Endometrium (tissue), 2 donors: ENCODE results near the gene FILIP1L.
"Not testable (repeated sequence)": the region's sequence is repeated elsewhere in the genome, so short reads cannot be mapped to it uniquely, and the experiment has no call there.

Source experiments
- FAIRE-seq: peaks from 2 replicates; lab custom pipeline; 2012; peaks lifted over from hg19 to GRCh38; lab: Jason Lieb, UNC
- donor health status: control.
- donor health status: control.

FILIP1L gene

DNA sequence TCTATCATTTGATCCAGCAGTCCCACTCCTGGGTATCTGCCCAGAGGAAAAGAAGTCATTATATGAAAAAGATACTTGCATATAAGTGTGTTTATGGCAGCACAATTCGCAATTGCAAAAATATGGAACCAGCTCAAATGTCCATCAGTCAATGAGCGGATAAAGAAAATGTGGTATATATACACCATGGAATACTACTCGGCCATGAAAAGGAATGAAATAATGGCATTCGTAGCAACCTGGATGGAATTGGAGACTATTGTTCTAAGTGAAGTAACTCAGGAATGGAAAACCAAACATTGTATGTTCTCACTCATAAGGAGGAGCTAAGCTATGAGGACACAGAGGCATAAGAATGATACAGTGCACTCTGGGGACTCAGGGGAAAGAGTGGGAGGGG is 272.4 kb downstream of the FILIP1L start:
- not testable (repeated sequence) for FAIRE-seq

DNA sequence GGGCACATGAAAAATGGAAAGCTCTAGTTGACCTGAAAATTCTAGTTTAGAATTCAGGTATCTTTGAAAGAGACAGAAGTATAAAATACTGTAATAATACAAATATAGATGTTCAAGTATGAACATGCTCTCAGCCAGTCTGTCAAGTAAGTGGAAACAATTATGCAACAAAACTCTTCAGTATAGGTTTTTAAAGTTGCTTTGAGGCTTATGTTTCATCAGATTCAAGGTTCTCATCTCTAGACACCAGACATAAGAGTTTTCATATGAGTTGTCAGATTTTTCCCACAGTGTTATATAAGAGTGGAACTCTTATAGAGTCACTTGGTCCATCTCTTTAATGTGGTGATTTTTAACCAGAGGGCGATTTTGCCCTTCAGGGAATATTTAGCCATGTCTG is 274.7 kb downstream of the FILIP1L start:
- no peak for FAIRE-seq

DNA sequence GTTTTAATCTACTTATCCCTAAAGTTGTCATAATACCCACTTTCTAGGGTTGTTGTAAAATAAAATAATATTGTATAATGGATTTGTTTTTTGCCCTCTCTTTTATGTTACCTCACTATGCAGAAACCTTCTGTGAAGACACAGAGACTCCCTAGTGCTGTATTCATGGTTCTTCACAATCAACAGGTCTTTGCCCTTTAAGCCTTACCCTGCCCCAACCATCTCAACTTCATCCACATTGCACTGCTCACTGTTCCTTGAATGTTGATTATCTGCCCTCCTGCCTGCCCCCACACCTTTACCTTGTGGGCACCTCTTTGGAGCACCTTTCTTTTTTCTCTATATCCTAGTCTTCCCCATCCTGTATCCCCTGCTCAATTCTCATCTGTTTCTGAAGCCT is 275.5 kb downstream of the FILIP1L start:
- no peak for FAIRE-seq

DNA sequence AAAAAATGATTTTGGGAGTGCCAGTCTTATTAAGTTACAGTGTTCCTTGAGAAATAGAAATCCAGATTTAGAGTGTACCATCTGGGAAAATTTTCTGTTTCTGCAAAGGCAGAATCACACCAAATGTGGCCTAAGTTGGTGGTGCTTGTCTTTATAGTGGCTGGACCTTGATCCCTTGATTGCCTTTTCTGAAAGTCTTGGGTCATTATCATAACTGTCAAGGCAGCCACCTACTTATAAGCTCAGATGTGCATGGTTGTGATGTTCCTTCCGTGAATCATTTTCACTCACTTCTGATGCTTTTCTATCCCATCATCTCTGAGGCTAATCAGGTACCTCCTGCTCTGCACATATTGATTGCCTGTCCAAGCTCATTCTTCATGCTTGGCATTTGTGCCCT is 276.6 kb downstream of the FILIP1L start:
- no peak for FAIRE-seq

DNA sequence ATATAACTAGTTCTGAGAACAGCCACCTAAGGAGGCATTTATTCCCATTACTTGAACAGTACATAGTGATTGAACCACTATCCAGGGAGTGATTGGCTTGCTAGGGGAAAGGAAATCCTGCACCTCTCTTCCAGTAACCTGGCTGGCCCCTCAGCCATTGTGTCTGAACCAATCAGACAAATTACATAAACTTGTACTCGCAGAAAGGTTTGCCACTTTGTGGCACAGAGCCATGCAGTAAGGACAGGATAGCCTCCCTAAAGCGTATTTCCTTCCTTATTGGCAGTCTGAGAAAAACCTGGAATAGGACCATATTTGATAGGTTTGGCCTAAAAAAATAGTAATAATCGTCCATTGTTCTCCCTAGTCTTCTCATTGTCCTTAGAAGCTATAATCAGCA is 277.6 kb downstream of the FILIP1L start:
- no peak for FAIRE-seq

DNA sequence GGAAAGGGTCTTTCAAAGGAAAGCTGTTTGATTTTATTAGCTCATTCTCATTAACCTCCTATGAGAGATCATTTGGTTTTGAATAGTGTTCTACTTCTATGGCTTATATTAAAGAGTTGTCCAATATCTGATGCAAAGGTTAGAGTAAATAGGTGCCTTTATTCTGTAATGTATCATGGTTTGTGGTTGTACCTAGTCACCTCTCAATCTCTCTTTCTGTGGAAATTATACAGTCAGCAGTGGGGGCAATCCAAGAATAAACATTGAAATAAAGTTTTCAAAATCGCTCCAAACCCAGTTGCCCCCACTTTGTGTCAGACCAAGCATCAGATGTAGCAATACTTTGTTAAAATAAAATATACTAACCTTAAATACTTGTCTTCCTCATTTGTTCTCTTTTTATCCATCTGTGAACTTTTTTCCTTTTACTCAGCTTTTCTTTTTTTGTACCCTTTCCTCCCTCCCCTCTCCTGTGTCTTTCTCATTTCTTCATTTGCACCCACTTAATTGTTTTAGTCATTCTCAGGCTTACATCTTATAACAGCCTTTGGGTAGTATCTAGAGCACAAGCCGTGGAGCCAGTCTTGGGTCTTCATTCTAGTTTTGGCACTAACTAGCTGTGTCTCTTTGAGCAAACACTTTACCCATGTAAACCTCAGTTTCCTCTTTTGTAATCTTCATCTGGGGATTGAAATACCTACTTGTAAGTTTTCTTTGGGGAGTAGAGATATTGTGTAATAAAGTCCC is 279.9 kb downstream of the FILIP1L start:
- FAIRE-seq, result no peak

DNA sequence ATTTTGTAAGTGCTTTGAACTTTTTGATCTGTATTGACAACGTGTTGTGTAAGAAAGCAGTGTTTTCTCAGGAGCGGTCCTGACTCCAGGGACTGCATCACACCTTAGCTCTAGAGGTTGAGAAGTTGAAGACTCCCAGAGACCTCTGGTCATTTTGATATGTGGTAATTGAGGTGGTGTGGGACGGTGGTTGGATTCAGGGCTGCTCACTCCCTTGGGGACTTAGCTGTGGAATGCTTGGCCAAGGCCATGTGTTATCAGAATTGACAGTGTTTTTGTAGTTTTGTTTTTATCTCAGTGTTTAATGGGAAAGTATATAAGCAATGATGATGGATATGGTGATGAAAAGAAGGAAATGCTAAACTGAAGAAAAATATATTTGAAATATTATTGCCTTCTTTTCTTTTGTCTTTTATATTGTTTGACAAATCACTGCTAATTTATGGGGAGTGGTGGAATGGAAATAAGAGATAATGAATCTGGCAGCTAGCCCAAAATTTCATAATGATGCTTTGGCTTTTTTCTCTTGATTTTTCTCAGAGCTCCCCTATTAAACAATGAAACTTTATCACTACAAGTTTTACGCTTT is 280.6 kb downstream of the FILIP1L start:
- peak; percentile 4 for FAIRE-seq

DNA sequence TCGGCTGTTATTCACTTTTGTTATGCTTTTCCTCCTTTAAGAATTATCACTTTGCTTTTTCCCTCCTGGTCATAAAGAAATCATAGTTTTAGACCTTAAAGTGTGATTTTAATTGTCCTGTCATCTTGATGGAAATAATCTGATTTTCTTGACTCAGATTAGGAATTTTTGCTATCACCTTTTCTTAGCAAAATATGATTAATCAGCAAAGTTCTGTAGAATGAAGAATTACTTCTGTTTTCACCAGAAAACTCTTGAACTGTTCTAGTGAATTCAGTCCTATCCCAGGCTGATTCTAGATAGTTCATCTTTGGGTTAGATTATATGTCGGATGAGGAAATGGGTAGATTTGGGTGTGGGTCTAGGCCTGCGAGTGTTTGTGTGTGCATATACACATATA is 284.5 kb downstream of the FILIP1L start:
- no peak for FAIRE-seq

DNA sequence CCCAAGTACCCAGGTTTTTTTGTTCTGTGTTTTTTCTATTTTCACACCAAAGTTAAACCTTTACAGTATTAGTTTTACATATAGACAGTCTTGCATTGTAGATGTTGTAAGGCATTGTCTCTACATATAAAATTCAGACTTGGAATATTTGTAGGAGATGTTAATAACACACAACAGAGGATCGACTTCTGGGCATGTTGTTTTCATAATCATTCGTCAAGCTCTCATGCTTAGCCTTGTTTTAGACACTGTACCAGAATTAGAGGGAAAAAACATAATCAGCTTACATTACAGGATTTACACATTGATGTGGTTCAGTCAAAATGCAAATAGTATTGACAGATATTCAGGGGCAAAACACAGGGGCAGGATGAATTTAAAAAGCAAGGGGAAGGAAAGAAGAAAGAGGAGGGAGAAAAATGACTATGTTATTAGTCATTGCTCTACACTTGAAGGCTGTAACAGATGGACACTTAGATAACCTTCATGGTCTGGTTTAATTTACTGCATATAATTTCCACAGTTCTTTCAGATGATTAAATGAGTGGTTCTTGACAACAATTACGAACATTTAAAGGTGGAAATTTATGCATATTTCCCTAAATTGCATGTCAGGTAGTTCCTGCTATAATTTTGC is 289.2 kb downstream of the FILIP1L start:
- no peak for FAIRE-seq

DNA sequence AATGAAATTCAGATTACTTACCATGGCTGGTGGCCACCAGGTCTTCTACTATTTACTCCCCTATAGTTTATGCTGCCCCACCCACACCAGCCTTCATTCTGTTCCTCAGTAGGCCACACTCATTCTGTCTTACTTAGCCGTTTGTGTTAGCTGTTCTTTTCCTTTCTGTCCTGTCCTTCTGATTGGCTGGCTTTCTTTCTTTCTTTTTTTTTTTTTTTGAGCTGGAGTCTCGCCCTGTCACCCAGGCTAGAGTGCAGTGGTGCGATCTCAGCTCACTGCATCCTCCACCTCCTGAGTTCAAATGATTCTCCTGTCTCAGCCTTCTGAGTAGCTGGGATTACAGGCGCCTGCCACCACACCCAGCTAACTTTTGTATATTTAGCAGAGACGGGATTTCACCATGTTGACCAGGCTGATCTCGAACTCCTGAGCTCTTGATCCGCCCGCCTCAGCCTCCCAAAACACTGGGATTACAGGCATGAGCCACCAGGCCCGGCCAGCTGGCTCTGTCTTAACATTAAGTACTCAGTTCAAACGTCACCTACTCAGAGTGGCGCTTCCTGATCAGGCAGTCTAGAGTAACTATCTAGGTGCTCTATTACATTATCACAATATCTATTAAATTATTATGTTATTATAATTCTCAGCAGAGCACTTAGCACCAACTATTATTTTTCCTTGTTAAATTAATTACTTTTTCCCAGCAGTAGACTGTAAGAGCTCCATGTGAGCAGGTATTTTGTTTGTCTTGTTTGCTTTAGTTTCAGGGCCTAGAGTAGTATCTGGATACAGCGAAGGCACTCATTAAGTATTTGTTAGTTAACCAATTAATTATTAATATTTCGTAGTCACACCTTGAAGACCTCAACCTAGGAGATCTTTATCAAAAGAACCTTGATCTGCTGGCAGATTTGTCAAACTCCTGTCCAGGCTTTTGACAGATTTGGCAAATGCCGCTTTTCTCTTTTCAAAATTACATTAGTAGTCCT is 290.3 kb downstream of the FILIP1L start:
- no peak for FAIRE-seq

DNA sequence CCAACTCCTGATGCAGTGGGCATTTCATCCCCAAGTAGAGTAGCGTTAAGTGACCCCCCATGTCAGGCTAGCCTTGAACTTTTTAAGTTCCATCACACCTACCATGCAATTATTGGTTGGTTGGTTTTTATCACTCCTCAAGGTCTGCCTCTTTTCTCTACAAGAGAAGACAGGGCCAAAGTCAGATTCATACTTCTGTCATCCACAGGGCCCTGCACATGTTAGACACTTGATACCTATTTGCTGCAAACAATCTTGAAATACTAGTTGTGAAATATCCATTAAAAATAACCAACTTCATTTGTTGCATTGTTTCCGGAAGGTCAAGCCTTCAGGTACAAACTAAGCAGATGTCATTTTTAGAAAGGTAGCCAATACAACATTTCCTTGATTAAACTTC is 295.5 kb downstream of the FILIP1L start:
- no peak for FAIRE-seq

DNA sequence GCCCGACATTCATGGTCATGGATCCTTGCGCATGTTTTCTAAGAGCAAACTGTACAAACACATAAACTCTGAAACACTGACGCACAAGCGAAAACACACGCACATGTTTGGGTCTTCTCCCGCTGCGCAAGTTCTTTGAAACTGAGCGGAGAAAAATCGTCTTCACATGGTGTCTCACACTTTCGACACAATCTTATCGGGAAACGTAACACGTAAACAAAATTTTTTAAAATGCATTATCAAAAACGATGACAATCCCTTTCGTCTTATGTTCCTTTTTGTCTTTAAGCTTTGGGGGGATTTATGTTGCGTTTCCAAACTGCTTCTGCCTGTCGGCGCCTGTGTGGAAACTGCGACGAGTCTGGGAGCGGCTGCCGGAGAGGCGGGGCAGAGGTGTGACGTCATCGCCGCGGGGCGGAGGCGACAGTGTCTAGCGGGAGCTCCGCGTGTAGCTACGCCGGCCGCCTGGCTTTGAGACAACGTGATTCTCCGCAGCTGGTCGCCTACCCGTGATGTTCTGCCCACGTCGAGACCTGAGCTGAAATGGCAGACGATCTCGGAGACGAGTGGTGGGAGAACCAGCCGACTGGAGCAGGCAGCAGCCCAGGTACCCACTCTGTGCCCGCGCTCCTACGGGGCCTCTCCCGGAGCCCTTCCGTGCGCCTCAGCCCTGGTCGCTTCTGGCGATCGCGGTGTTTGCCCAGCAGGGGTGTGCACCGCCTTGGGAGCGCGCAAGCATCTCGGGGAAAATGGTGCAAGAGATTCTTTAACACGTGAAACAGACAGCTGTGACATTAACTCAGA is 296.7 kb downstream of the FILIP1L start, which contains the start of gene CMSS1:
Gene CMSS1 (plus strand): TSS at position 426 of the 804 bp plus-strand sequence.
- peak; percentile 78 for FAIRE-seq

DNA sequence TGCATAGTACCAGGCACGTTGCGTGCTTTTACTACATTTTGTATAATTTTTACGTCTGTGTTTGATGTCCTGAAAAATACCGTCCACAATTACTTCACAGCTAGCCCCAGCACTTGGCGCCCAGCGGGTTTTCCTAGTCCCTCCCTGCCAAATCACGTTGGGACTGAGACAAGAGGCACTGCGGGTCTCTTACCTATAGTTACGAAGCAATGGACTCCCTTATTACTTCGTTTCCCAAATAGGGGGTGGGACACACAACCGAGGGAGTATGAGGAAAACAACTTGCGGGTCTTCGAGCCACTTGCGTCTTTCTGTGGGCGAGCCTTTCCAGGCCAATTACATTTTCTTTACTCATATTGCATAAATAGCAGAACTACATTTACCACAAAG is 297.3 kb downstream of the FILIP1L start:
- FAIRE-seq, result no peak

DNA sequence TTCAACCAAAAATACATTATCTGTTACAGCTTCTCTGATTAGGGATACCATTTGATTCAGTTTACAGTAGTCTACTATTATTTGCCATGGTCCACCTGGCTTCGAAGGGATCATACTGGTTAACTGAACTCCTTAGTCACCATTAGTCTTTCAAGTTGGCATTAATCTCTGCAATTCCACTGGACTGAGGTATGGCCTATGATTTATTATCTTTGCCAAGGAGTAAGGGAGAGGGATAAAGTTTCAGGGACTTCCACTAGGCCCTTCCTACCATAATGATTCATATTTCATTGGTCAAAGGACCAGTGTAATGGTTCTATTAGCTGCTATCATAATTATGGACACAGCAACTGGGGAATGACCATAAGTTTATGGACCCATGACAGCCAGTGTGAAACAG is 303.9 kb downstream of the FILIP1L start:
- FAIRE-seq, result no peak

DNA sequence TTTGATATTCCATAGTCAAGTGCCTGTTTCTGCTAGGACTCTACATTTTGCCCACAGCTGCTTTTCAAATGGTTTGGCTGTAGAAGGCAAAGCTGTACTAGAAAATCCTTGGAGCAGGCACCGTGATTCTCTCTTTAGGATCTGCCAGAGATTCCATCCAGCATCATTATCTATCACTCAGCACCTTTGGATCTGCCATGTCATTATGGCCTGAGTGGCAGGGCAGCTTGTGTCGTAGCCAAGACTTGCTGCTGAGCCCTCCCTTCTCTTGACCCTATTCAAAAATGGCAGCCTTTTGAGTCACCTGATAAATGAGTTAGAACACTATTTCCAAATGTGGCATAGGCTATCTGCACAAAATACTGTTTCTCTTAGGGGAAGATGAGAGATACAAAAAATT is 304.7 kb downstream of the FILIP1L start:
- FAIRE-seq, result no peak

DNA sequence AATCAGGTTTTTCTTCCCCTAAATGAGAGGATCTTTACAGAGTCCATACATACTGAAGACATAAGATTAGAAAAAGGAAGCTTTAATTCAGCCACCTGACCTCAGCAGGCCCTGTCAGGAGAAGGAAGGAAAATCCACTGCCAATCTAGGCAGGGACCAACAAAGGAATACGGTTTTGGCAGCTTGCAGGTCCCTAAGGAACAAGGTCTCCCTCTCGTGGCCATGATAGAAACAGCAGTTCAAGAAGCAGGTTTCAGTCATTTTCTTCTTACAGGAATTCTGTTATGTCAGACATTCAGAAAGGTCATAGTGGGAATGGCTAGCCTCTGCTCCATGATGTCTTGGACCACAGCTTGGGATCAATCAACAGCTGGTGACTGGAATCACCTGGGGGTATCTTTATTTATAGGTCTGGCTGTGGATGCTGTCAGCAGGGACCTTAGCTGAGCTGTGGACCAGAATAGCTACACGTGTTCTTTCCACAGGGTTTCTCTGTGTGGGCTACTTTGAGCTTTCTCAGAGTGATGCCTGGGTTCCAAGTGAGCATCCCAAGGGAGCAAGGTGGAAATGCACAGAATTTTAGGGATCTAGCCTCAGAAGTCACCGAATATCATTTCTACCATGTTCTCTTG is 306.0 kb downstream of the FILIP1L start:
- no peak for FAIRE-seq

DNA sequence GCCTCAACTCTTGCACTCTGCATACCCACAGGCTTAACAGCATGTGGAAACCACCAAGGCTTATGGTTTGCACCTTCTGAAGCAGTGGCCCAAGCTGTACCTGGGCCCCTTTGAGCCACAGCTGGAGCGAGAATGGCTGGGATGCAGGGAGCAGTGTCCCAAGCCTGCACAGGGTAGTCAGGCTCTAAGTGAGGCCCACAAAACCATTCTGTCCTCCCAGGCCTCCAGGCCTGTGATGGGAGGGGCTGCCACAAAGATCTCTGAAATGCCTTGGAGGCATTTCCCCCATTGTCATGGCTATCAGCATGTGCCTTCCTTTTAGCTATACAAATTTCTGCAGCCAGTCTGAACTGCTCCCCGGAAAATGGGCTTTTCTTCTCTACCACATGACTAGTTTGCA is 309.1 kb downstream of the FILIP1L start:
- FAIRE-seq, result no peak

DNA sequence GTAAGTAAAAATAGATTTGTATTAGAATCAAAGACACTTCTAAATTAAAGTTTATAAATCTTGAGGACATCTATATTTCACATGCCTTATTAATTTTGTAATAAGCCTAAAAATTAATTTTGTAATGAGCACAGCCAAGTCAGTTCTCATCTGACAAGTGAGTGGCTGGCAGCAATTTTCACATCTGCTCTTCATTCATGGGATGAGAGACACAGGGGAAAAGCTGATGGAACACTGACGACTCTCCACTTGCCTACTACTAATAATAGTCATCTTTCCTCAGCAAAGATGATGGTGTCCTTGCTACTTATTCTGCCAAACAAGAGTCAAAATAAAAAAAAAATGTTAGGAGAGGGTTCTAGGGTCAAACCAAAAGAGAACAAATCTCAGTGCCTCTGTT is 311.0 kb downstream of the FILIP1L start:
- no peak for FAIRE-seq

DNA sequence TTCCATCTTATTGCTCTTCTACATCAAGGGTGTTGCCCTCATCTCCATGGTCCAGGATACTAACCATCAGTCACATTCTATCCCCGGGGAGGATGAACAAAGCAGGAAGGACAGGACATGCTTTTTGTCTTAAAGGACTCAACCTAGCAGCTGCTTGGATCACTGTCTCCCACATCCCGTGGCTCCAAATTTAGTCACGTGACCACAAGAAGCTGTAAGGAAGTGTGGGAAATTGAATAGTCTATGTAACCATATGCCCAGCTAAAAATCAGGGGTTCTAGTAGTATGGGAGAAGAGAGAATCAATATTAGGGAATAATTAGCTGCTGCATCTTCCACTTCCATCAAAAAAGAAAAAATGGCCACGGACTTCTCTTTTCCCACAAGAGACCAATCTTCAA is 314.9 kb downstream of the FILIP1L start:
- FAIRE-seq, result no peak

DNA sequence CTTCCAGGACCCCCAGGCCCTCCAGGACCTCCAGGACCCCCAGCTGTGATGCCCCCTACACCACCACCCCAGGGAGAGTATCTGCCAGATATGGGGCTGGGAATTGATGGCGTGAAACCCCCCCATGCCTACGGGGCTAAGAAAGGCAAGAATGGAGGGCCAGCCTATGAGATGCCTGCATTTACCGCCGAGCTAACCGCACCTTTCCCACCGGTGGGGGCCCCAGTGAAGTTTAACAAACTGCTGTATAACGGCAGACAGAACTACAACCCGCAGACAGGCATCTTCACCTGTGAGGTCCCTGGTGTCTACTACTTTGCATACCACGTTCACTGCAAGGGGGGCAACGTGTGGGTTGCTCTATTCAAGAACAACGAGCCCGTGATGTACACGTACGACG is 318.7 kb downstream of the FILIP1L start:
- no peak for FAIRE-seq

DNA sequence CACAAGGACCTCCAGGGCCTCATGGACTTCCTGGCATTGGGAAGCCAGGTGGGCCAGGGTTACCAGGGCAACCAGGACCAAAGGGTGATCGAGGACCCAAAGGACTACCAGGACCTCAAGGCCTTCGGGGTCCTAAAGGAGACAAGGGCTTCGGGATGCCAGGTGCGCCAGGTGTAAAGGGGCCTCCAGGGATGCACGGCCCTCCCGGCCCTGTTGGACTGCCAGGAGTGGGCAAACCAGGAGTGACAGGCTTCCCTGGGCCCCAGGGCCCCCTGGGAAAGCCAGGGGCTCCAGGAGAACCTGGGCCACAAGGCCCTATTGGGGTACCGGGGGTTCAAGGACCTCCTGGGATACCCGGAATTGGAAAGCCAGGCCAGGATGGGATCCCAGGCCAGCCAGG is 319.8 kb downstream of the FILIP1L start:
- no peak for FAIRE-seq
